IMR-90 (cell line): ENCODE measurements around the gene TMEM63B. TPM values are rescaled to one million over a fixed set of nuclear protein-coding genes. Genes with fewer than 3 reads are reported as not detected.

Experiments
- ATAC-seq: fragments of 200-7000 bp; cut with Tn5 transposase; 2 replicates; pipeline ENCODE4 v1.9.1; 2020; ENCODE audit warnings: low read depth, mild to moderate bottlenecking, moderate library complexity
- BruUV-seq: library from RNA; stranded (reverse); fragments of 400-500 nt; replicated peaks from 2 replicates; lab custom pipeline; 2021; lab: Mats Ljungman, UMichigan
- CTCF ChIA-PET: fragments of 300-600 bp; formaldehyde crosslinking; extraction: SDS; loops from one replicate; lab custom pipeline; 2021; ENCODE audit warnings: antibody characterized with exemption; lab: Yijun Ruan, JAX
- POLR2A ChIA-PET: fragments of 300-600 bp; sonication (Branson Sonifier 250); formaldehyde crosslinking; loops from one replicate; lab custom pipeline; 2022; ENCODE audit warnings: antibody characterized with exemption; ENCODE audit not compliant: unreplicated experiment; lab: Charles Lee
- DNase-seq: peaks from one replicate; pipeline ENCODE4 v3.0.0; 2013
- H2AFZ ChIP-seq: replicated peaks from 2 replicates; pipeline ENCODE3; 2013; ENCODE audit warnings: low read length, mild to moderate bottlenecking; ENCODE audit not compliant: poor library complexity
- H2AK5ac ChIP-seq: 2 replicates; pipeline ENCODE4 v1.6.1; 2013; ENCODE audit warnings: low read depth, low read length, inconsistent platforms
- H2AK9ac ChIP-seq: replicated peaks from 2 replicates; pipeline ENCODE3; 2013; ENCODE audit warnings: mild to moderate bottlenecking, low read depth, low read length, moderate library complexity; ENCODE audit not compliant: poor library complexity
- H2BK120ac ChIP-seq: 2 replicates; pipeline ENCODE4 v1.6.1; 2013; ENCODE audit warnings: low read depth, low read length, inconsistent platforms
- H2BK15ac ChIP-seq: 3 replicates; pipeline ENCODE4 v1.6.1; 2013; ENCODE audit warnings: low read depth, low read length, inconsistent platforms
- H2BK20ac ChIP-seq: 2 replicates; pipeline ENCODE4 v1.6.1; 2013; ENCODE audit warnings: low read depth, mild to moderate bottlenecking, inconsistent platforms, low read length, moderate library complexity
- H2BK5ac ChIP-seq: 2 replicates; pipeline ENCODE4 v1.6.1; 2013; ENCODE audit warnings: mild to moderate bottlenecking, low read depth, low read length, inconsistent platforms; ENCODE audit not compliant: poor library complexity, severe bottlenecking
- H3K14ac ChIP-seq: replicated peaks from 2 replicates; pipeline ENCODE4 v1.6.1; 2013; ENCODE audit warnings: low read depth, low read length, inconsistent platforms
- H3K18ac ChIP-seq: 2 replicates; pipeline ENCODE4 v1.6.1; 2013; ENCODE audit warnings: low read depth, low read length, control low read depth
- H3K23ac ChIP-seq: 2 replicates; pipeline ENCODE4 v1.6.1; 2013; ENCODE audit warnings: low read depth, low read length, inconsistent platforms
- H3K27ac ChIP-seq: 2 replicates; pipeline ENCODE4 v1.5.1; 2013; ENCODE audit warnings: mild to moderate bottlenecking, control low read depth, low read length; ENCODE audit not compliant: insufficient read depth
- H3K27me3 ChIP-seq: 2 replicates; pipeline ENCODE4 v1.6.1; 2013; ENCODE audit warnings: low read length; ENCODE audit not compliant: control insufficient read depth, insufficient read depth
- H3K36me3 ChIP-seq: 2 replicates; pipeline ENCODE4 v1.6.1; 2013; ENCODE audit warnings: low read length, mixed read lengths; ENCODE audit not compliant: control insufficient read depth, insufficient read depth
- H3K4ac ChIP-seq: 2 replicates; pipeline ENCODE4 v1.6.1; 2013; ENCODE audit warnings: low read depth, low read length, inconsistent platforms
- H3K4me1 ChIP-seq: 2 replicates; pipeline ENCODE4 v1.6.1; 2013; ENCODE audit warnings: low read length, mixed read lengths; ENCODE audit not compliant: control insufficient read depth, insufficient read depth
- H3K4me2 ChIP-seq: 2 replicates; pipeline ENCODE4 v1.6.1; 2013; ENCODE audit warnings: low read depth, mild to moderate bottlenecking, control low read depth, low read length, moderate library complexity
- H3K4me3 ChIP-seq: 2 replicates; pipeline ENCODE4 v1.5.1; 2013; ENCODE audit warnings: low read depth, mild to moderate bottlenecking, control low read depth, low read length, moderate library complexity; ENCODE audit not compliant: insufficient read depth
- H3K56ac ChIP-seq: 2 replicates; pipeline ENCODE4 v1.6.1; 2013; ENCODE audit warnings: low read length, inconsistent platforms; ENCODE audit not compliant: insufficient read depth; ENCODE audit errors: extremely low read depth
- H3K79me1 ChIP-seq, 2 experiments: 2 replicates each; pipeline ENCODE4 v1.6.1; 2013; ENCODE audit warnings: low read length in 2 of 2, inconsistent platforms in 1 of 2, low read depth in 1 of 2
- H3K9ac ChIP-seq: 2 replicates; pipeline ENCODE4 v1.6.1; 2013; ENCODE audit warnings: low read depth, low read length, control low read depth
- H3K9me1 ChIP-seq: 2 replicates; pipeline ENCODE4 v1.6.1; 2013; ENCODE audit warnings: low read length, inconsistent platforms; ENCODE audit not compliant: insufficient read depth
- H3K9me3 ChIP-seq: 2 replicates; pipeline ENCODE4 v1.6.1; 2013; ENCODE audit warnings: low read length; ENCODE audit not compliant: control insufficient read depth, insufficient read depth
- H4K20me1 ChIP-seq: 2 replicates; pipeline ENCODE4 v1.6.1; 2013; ENCODE audit warnings: low read length, inconsistent platforms; ENCODE audit not compliant: insufficient read depth
- H4K5ac ChIP-seq: 2 replicates; pipeline ENCODE4 v1.6.1; 2013; ENCODE audit warnings: mild to moderate bottlenecking, low read depth, low read length, control low read depth
- H4K8ac ChIP-seq, 2 experiments: 2 replicates each; pipeline ENCODE4 v1.6.1; 2013; ENCODE audit warnings: low read depth in 2 of 2, low read length in 2 of 2, control low read depth in 1 of 2, inconsistent platforms in 1 of 2
- H4K91ac ChIP-seq: 2 replicates; pipeline ENCODE4 v1.6.1; 2013; ENCODE audit warnings: low read depth, low read length, inconsistent platforms; ENCODE audit not compliant: insufficient read depth
- BHLHE40 ChIP-seq: fragments of 150-350 bp; IDR thresholded peaks from 2 replicates; pipeline ENCODE4 v1.6.1; 2016; ENCODE audit warnings: mild to moderate bottlenecking, low read depth, low read length
- CEBPB ChIP-seq: IDR thresholded peaks from 2 replicates; pipeline ENCODE4 v1.6.1; 2012; ENCODE audit warnings: low read depth, low read length, improper control_type of control experiment
- CHD1 ChIP-seq: IDR thresholded peaks from 2 replicates; pipeline ENCODE4 v1.6.1; 2012; ENCODE audit warnings: low read depth, low read length, improper control_type of control experiment
- ELK1 ChIP-seq: fragments of 150-350 bp; IDR thresholded peaks from 2 replicates; pipeline ENCODE4 v1.6.1; 2016; ENCODE audit warnings: low read depth, mild to moderate bottlenecking, low read length, moderate library complexity, borderline replicate concordance
- FOS ChIP-seq: fragments of 150-350 bp; IDR thresholded peaks from 2 replicates; pipeline ENCODE4 v1.6.1; 2016; ENCODE audit warnings: low read depth, low read length
- MAFK ChIP-seq: IDR thresholded peaks from 2 replicates; pipeline ENCODE4 v1.6.1; 2012; ENCODE audit warnings: low read depth, low read length, improper control_type of control experiment
- MXI1 ChIP-seq: IDR thresholded peaks from 2 replicates; pipeline ENCODE4 v1.6.1; 2012; ENCODE audit warnings: low read depth, mild to moderate bottlenecking, low read length, moderate library complexity, borderline replicate concordance
- NFE2L2 ChIP-seq: fragments of 150-350 bp; IDR thresholded peaks from 2 replicates; pipeline ENCODE4 v1.6.1; 2016; ENCODE audit warnings: low read depth, mild to moderate bottlenecking, low read length
- POLR2A ChIP-seq: IDR thresholded peaks from 2 replicates; pipeline ENCODE4 v1.6.1; 2012; ENCODE audit warnings: mild to moderate bottlenecking, low read depth, low read length
- RAD21 ChIP-seq: IDR thresholded peaks from 2 replicates; pipeline ENCODE4 v1.6.1; 2012; ENCODE audit warnings: low read length, improper control_type of control experiment
- RCOR1 ChIP-seq: IDR thresholded peaks from 2 replicates; pipeline ENCODE4 v1.6.1; 2012; ENCODE audit warnings: mild to moderate bottlenecking, low read length, improper control_type of control experiment; ENCODE audit not compliant: insufficient replicate concordance
- SMC3 ChIP-seq: fragments of 150-350 bp; IDR thresholded peaks from 2 replicates; pipeline ENCODE4 v1.6.1; 2016; ENCODE audit warnings: low read depth, mild to moderate bottlenecking, antibody characterized with exemption, low read length, moderate library complexity
- WGBS, 2 experiments: methylation state at CpG; one replicate each; pipeline versions ENCODE4 v1.1.5 to v1.1.7; 2013; ENCODE audit warnings: missing lambda C conversion rate in 2 of 2; ENCODE audit not compliant: insufficient read length in 1 of 2; ENCODE audit errors: extremely low coverage in 2 of 2; 5-methylcytosine and 5-hydroxymethylcytosine counted together
- dilution Hi-C: fragments of 300-500 bp; cut with HindIII; formaldehyde crosslinking; loops from one replicate; pipeline ENCODE4 v1.14.3; 2018; ENCODE audit warnings: low sequenced_read_pairs; ENCODE audit not compliant: unreplicated experiment
- in situ Hi-C: fragments of 300-500 bp; cut with MboI; formaldehyde crosslinking; loops from 3 replicates; pipeline ENCODE4 v1.14.3; 2019; ENCODE audit warnings: low sequenced_read_pairs, inconsistent platforms, mixed read lengths
- intact Hi-C: fragments of 100-400 bp; cut with micrococcal nuclease; formaldehyde crosslinking; loops from 2 replicates; pipeline ENCODE4 v1.10.0; 2022
- polyA plus RNA-seq, 3 experiments: library from polyadenylated mRNA; depleted of rRNA; stranded (reverse); fragments of >200 nt; gene quantifications; 2 replicates each; pipeline ENCODE4 v1.2.3, GENCODE V29; 2012; ENCODE audit warnings: low replicate concordance in 1 of 3
- total RNA-seq: library from RNA; depleted of rRNA; stranded (reverse); fragments of >200 nt; gene quantifications from 2 replicates; pipeline ENCODE4 v1.2.3, GENCODE V29; 2012
- TF ChIP-seq, protein P1 (sequence below): conservative IDR thresholded peaks from 2 replicates; pipeline ENCODE4 v1.5.1; 2012; ENCODE audit warnings: mild to moderate bottlenecking, low read depth, low read length, improper control_type of control experiment
- TF ChIP-seq, protein P2 (sequence below): fragments of 150-350 bp; IDR thresholded peaks from 2 replicates; pipeline ENCODE4 v1.6.1; 2017; ENCODE audit warnings: mild to moderate bottlenecking, antibody characterized with exemption, low read length, low read depth

TMEM63B gene
- total and polyA plus RNA-seq, 2 of the 4 experiments (the other 2 are of a cell fraction), result 12.2 to 42.6 TPM

- in situ Hi-C loops (loop anchor here (5.0 to 10.0 kb wide), 2 partner anchors 62 to 165 kb away; no protein-coding TSS in a partner anchor), dilution Hi-C loops (no loop called here), intact Hi-C loops (no loop called here)
- Histone ChIP-seq H2AK5ac (no peak overlapping the region), H3K4me3 (no peak overlapping the region), H3K18ac (no peak overlapping the region), H2BK20ac (no peak overlapping the region), H4K8ac (no peak overlapping the region), H3K23ac (no peak overlapping the region), H3K4me2 (no peak overlapping the region), H4K5ac (no peak overlapping the region), H3K14ac (no peak overlapping the region), H3K79me1 (no peaks in the 10 kb centered on the region), H4K20me1 (no peaks in the 10 kb centered on the region), H2BK5ac (no peak overlapping the region), H3K27ac (no peak overlapping the region), H3K4me1 (0 out of 2 replicates have a peak, but pooled peaks cover 2% of the 10 kb centered on the region), H4K91ac (no peak overlapping the region), H2AFZ (no peak overlapping the region), H3K9me3 (peaks cover 2% of the 10 kb centered on the region), H3K56ac (no peak overlapping the region), H2AK9ac (no peak overlapping the region), H3K4ac (no peak overlapping the region), H3K9ac (no peak overlapping the region), H2BK120ac (no peak overlapping the region), H2BK15ac (no peak overlapping the region), H3K9me1 (no peaks in the 10 kb centered on the region; the same call in 1 of the 2 replicates), H3K36me3 (no peaks in the 10 kb centered on the region), H3K27me3 (peaks cover 36% of the 10 kb centered on the region)
- WGBS, 2 experiments, result 20% methylated on average over 1 of the region's 10 CpGs; no CpG with 5 or more reads in 1 of the 2 experiments
- no TSS peak for BruUV-seq
- ATAC-seq (no peak), DNase-seq (no peak)
- TF ChIP-seq NFE2L2 (no peak), RCOR1 (no peak), SMC3 (no peak), FOS (no peak), POLR2A (no peak), BHLHE40 (no peak), ELK1 (no peak), CEBPB (no peak), CHD1 (no peak), MXI1 (no peak), MAFK (no peak), RAD21 (no peak)
- TF ChIP-seq, protein P1, sequence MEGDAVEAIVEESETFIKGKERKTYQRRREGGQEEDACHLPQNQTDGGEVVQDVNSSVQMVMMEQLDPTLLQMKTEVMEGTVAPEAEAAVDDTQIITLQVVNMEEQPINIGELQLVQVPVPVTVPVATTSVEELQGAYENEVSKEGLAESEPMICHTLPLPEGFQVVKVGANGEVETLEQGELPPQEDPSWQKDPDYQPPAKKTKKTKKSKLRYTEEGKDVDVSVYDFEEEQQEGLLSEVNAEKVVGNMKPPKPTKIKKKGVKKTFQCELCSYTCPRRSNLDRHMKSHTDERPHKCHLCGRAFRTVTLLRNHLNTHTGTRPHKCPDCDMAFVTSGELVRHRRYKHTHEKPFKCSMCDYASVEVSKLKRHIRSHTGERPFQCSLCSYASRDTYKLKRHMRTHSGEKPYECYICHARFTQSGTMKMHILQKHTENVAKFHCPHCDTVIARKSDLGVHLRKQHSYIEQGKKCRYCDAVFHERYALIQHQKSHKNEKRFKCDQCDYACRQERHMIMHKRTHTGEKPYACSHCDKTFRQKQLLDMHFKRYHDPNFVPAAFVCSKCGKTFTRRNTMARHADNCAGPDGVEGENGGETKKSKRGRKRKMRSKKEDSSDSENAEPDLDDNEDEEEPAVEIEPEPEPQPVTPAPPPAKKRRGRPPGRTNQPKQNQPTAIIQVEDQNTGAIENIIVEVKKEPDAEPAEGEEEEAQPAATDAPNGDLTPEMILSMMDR, result no peak
- TF ChIP-seq, protein P2, sequence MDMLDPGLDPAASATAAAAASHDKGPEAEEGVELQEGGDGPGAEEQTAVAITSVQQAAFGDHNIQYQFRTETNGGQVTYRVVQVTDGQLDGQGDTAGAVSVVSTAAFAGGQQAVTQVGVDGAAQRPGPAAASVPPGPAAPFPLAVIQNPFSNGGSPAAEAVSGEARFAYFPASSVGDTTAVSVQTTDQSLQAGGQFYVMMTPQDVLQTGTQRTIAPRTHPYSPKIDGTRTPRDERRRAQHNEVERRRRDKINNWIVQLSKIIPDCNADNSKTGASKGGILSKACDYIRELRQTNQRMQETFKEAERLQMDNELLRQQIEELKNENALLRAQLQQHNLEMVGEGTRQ, result no peak
- ChIA-PET CTCF (no interaction called here), POLR2A (no interaction called here)
Observed at GRCh38 chr6:44169886-44170570, 42.7 kb downstream of the TMEM63B start.
